HG03139 (cell line): ENCODE measurements around the gene LRR1.
"Not testable (repeated sequence)": the region's sequence is repeated elsewhere in the genome, so short reads cannot be mapped to it uniquely, and the experiment has no call there.

Experiments
- ATAC-seq: cut with Tn5 transposase; IDR thresholded peaks from one replicate; pipeline ENCODE4 v1.9.1; 2021; ENCODE audit not compliant: unreplicated experiment

The LRR1 gene

GRCh38 chr14:49623941-49624839 lies 25.4 kb downstream of the LRR1 start:
- ATAC-seq: no peak

GRCh38 chr14:49633640-49634546 lies 35.2 kb downstream of the LRR1 start:
- ATAC-seq: peak; percentile 75

- ATAC-seq: peak; percentile 24
Observed at GRCh38 chr14:49634547-49635334, 36.0 kb downstream of the LRR1 start, which contains the start of gene DNAAF2. Gene DNAAF2, minus strand, starts transcription at chr14:49635244. Its CDS starts 95 bp downstream, at chr14:49635149.

- ATAC-seq: no peak
Observed at GRCh38 chr14:49636866-49637265, 38.1 kb downstream of the LRR1 start.

GRCh38 chr14:49637534-49638078 lies 38.9 kb downstream of the LRR1 start:
- ATAC-seq: no peak

GRCh38 chr14:49640540-49641417 lies 42.0 kb downstream of the LRR1 start:
- no peak for ATAC-seq

- no peak for ATAC-seq
Observed at GRCh38 chr14:49641697-49642129, 43.0 kb downstream of the LRR1 start.

GRCh38 chr14:49642163-49642562 lies 43.4 kb downstream of the LRR1 start:
- ATAC-seq: no peak

- no peak for ATAC-seq
Observed at GRCh38 chr14:49653508-49653907, 54.8 kb downstream of the LRR1 start.

GRCh38 chr14:49654511-49654910 lies 55.8 kb downstream of the LRR1 start:
- ATAC-seq: no peak

GRCh38 chr14:49657500-49657899 lies 58.8 kb downstream of the LRR1 start:
- not testable (repeated sequence) for ATAC-seq

GRCh38 chr14:49659526-49660455 lies 61.1 kb downstream of the LRR1 start:
- ATAC-seq: no peak
